Measurements from ENCODE around the gene C1QL1.

- peak; percentile 70 to 88 (median 81) for TF ChIP-seq CTCF (IDR thresholded peaks at IDR 0.05 in 4 of 5, conservative IDR thresholded peaks at IDR 0.05 in 1 of 5)
- no peak for TF ChIP-seq POLR2A (IDR thresholded peaks at IDR 0.05)
Observed at GRCh38 chr17:44919885-44920564, 48.1 kb downstream of the C1QL1 start.

Measured in gastrocnemius medialis (tissue), 4 donors.